GM12873 (cell line): ENCODE results near the gene HELZ.

ENCODE experiments used
- CTCF ChIP-seq: IDR thresholded peaks from 2 replicates; pipeline ENCODE4 v1.5.1; 2012; ENCODE audit warnings: low read depth, mild to moderate bottlenecking, moderate library complexity, low read length, control low read depth; ENCODE audit not compliant: insufficient read depth; ENCODE audit errors: missing control alignments

Gene HELZ

GRCh38 chr17:67180275-67180674 lies 64.7 kb downstream of the HELZ start:
- no peak for TF ChIP-seq CTCF

- no peak for TF ChIP-seq CTCF
Observed at GRCh38 chr17:67178555-67178954, 66.4 kb downstream of the HELZ start.

GRCh38 chr17:67177732-67178131 lies 67.3 kb downstream of the HELZ start:
- TF ChIP-seq CTCF, result no peak

- TF ChIP-seq CTCF, result no peak
Observed at GRCh38 chr17:67174190-67174589, 70.8 kb downstream of the HELZ start.

GRCh38 chr17:67171560-67171959 lies 73.4 kb downstream of the HELZ start:
- no peak for TF ChIP-seq CTCF

- TF ChIP-seq CTCF, result no peak
Observed at GRCh38 chr17:67168496-67168895, 76.5 kb downstream of the HELZ start.

GRCh38 chr17:67165201-67165600 lies 79.8 kb downstream of the HELZ start:
- no peak for TF ChIP-seq CTCF
